OCI-LY1 (cell line): Measurements from ENCODE around the gene KCNK16.

ENCODE experiments used
- H2AFZ ChIP-seq: fragments of 200-600 bp; sonication (generic), shearing (Covaris generic); 2 replicates; pipeline ENCODE4 v1.6.0; 2014; ENCODE audit warnings: antibody characterized with exemption, mild to moderate bottlenecking, low read length
- H3F3A ChIP-seq: fragments of 200-600 bp; sonication (generic), shearing (Covaris generic); 2 replicates; pipeline ENCODE4 v1.6.0; 2014; ENCODE audit warnings: mild to moderate bottlenecking, antibody characterized with exemption, low read length, moderate library complexity; ENCODE audit not compliant: insufficient read depth
- H3K27ac ChIP-seq: fragments of 200-600 bp; sonication (generic); 2 replicates; pipeline ENCODE4 v1.5.1; 2014; ENCODE audit warnings: low read length, mixed run types, mild to moderate bottlenecking, low read depth; ENCODE audit not compliant: poor library complexity, severe bottlenecking
- H3K27me3 ChIP-seq: fragments of 200-600 bp; sonication (generic); 2 replicates; pipeline ENCODE4 v1.6.0; 2014; ENCODE audit warnings: antibody characterized with exemption, mild to moderate bottlenecking, low read length, moderate library complexity; ENCODE audit not compliant: insufficient read depth
- H3K36me3 ChIP-seq: fragments of 200-600 bp; sonication (generic); 2 replicates; pipeline ENCODE4 v1.6.1; 2014; ENCODE audit warnings: mild to moderate bottlenecking, antibody characterized with exemption, low read length, moderate library complexity, mixed read lengths; ENCODE audit not compliant: insufficient read depth
- H3K4me1 ChIP-seq: fragments of 200-600 bp; sonication (generic); 2 replicates; pipeline ENCODE4 v1.5.1; 2014; ENCODE audit warnings: mild to moderate bottlenecking, low read length, moderate library complexity; ENCODE audit not compliant: insufficient read depth, severe bottlenecking
- H3K4me2 ChIP-seq: fragments of 200-600 bp; sonication (generic), shearing (Covaris generic); 2 replicates; pipeline ENCODE4 v1.6.1; 2014; ENCODE audit warnings: low read length
- H3K4me3 ChIP-seq: fragments of 200-600 bp; sonication (generic); 2 replicates; pipeline ENCODE4 v1.5.1; 2014; ENCODE audit warnings: low read length, low read depth, mild to moderate bottlenecking, mixed read lengths; ENCODE audit not compliant: poor library complexity, severe bottlenecking
- H3K79me2 ChIP-seq: fragments of 200-600 bp; shearing (Covaris generic); 2 replicates; pipeline ENCODE4 v1.6.1; 2016; ENCODE audit warnings: mixed run types, low read length, mixed read lengths; ENCODE audit not compliant: insufficient read depth
- H3K9ac ChIP-seq: fragments of 200-600 bp; sonication (generic), shearing (Covaris generic); 2 replicates; pipeline ENCODE4 v1.6.1; 2014; ENCODE audit warnings: mild to moderate bottlenecking, low read length, mixed read lengths
- H3K9me2 ChIP-seq: fragments of 200-600 bp; sonication (generic), shearing (Covaris generic); 2 replicates; pipeline ENCODE4 v1.6.1; 2014; ENCODE audit warnings: low read depth, mild to moderate bottlenecking, low read length, mixed read lengths
- H3K9me3 ChIP-seq: fragments of 200-600 bp; shearing (Covaris generic); 2 replicates; pipeline ENCODE4 v1.6.1; 2014; ENCODE audit warnings: low read length, mixed read lengths
- H4K20me1 ChIP-seq: fragments of 200-600 bp; sonication (generic), shearing (Covaris generic); 2 replicates; pipeline ENCODE4 v1.6.0; 2016; ENCODE audit warnings: mild to moderate bottlenecking, low read length; ENCODE audit not compliant: insufficient read depth
- EZH2 ChIP-seq: fragments of 200-600 bp; sonication (generic), shearing (Covaris generic); IDR thresholded peaks from 2 replicates; pipeline ENCODE4 v1.8.0; 2017; ENCODE audit warnings: borderline replicate concordance, mixed run types, mild to moderate bottlenecking, antibody characterized with exemption, low read length, moderate library complexity, mixed read lengths
- TF ChIP-seq, protein P1 (sequence below): fragments of 200-600 bp; sonication (generic), shearing (Covaris generic); IDR thresholded peaks from 2 replicates; pipeline ENCODE4 v1.5.1; 2017; ENCODE audit warnings: mild to moderate bottlenecking, antibody characterized with exemption, low read length, moderate library complexity, mixed read lengths

Gene KCNK16

DNA sequence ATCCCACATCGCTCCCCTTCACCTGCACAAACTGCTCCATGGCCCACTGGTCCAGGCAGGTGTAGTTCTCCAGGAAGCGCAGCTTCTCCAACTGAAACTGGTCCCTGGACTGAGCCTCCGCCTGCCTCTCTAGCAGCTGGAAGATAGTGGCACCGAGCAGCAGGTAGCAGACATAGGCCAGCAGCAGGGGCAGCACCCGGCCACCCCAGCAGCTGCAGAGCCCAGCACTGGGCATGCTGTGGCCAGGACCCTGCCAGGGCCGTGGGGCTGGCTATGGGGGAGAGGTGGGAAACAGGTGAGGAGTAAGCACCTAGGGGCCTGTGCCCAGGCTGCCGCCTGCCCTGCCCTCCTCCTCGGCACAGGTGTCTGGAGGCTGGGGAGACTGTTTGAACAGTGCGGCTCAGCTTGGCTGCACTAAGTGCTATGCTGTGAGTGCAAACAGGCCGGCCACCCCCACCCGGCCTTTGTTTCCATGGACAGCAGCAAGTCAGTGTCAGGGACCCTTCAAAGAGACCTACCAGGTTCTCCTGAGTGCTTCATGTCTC, at the start of gene KCNK16:
TSS of gene KCNK16 (minus strand) at position 397 of the 545 bp plus-strand sequence. CDS start at position 235, 162 bp downstream.
- no peaks in the 10 kb centered on the region for H3K9me2 ChIP-seq
- no peaks in the 10 kb centered on the region for H3K9me3 ChIP-seq
- H2AFZ ChIP-seq, result no peak within 1 kb of the TSS
- H4K20me1 ChIP-seq, result no peaks in the 10 kb centered on the region
- no peaks in the 10 kb centered on the region for H3K27me3 ChIP-seq
- no peak for TF ChIP-seq EZH2
- TF ChIP-seq, protein P1, sequence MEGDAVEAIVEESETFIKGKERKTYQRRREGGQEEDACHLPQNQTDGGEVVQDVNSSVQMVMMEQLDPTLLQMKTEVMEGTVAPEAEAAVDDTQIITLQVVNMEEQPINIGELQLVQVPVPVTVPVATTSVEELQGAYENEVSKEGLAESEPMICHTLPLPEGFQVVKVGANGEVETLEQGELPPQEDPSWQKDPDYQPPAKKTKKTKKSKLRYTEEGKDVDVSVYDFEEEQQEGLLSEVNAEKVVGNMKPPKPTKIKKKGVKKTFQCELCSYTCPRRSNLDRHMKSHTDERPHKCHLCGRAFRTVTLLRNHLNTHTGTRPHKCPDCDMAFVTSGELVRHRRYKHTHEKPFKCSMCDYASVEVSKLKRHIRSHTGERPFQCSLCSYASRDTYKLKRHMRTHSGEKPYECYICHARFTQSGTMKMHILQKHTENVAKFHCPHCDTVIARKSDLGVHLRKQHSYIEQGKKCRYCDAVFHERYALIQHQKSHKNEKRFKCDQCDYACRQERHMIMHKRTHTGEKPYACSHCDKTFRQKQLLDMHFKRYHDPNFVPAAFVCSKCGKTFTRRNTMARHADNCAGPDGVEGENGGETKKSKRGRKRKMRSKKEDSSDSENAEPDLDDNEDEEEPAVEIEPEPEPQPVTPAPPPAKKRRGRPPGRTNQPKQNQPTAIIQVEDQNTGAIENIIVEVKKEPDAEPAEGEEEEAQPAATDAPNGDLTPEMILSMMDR, result no peak
- no peak within 1 kb of the TSS for H3K4me2 ChIP-seq
- no peak within 1 kb of the TSS for H3K4me3 ChIP-seq
- H3F3A ChIP-seq, result no peaks in the 10 kb centered on the region
- H3K9ac ChIP-seq, result no peak within 1 kb of the TSS
- no peaks in the 10 kb centered on the region for H3K36me3 ChIP-seq
- H3K79me2 ChIP-seq, result no peaks in the 10 kb centered on the region
- no peak within 1 kb of the TSS for H3K27ac ChIP-seq
- H3K4me1 ChIP-seq, result no peaks in the 10 kb centered on the region

DNA sequence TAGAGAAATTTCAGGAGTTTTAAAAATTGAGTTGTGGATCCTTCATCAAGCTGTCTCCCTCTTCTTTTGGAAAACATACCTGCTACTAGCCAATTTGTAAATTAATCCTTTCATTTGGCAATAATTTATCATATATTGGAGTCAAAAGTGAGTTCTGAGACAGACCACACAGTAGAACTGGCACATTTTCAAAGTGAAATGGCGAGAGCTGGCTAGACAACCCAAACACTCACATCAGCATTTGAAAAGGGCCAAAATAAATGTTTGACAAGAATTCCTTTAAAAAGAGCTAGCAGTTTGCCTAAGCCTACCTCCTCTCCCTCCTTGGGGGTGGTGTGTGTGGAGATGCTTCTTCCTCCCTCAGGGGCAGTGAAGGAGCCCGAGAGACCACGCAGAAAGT, 47.9 kb upstream of the KCNK16 start:
- Histone ChIP-seq H3K27me3 (no peaks in the 10 kb centered on the region), H3F3A (no peaks in the 10 kb centered on the region), H3K9me2 (no peaks in the 10 kb centered on the region), H4K20me1 (no peaks in the 10 kb centered on the region), H3K79me2 (no peaks in the 10 kb centered on the region), H3K4me3 (no peak overlapping the region), H3K4me2 (no peak overlapping the region), H3K9me3 (no peaks in the 10 kb centered on the region), H2AFZ (no peak overlapping the region), H3K4me1 (no peaks in the 10 kb centered on the region), H3K27ac (no peak overlapping the region), H3K36me3 (no peaks in the 10 kb centered on the region), H3K9ac (no peak overlapping the region)
- TF ChIP-seq EZH2, result no peak
- TF ChIP-seq, protein P1, result no peak

- H3K9ac ChIP-seq, result no peak overlapping the region
- no peaks in the 10 kb centered on the region for H3K4me1 ChIP-seq
- TF ChIP-seq, protein P1, result no peak
- no peak for TF ChIP-seq EZH2
- H3K4me2 ChIP-seq, result no peak overlapping the region
- no peaks in the 10 kb centered on the region for H4K20me1 ChIP-seq
- H3K9me2 ChIP-seq, result no peaks in the 10 kb centered on the region
- H3K27me3 ChIP-seq, result no peaks in the 10 kb centered on the region
- no peak overlapping the region for H2AFZ ChIP-seq
- no peaks in the 10 kb centered on the region for H3F3A ChIP-seq
- H3K9me3 ChIP-seq, result no peaks in the 10 kb centered on the region
- no peak overlapping the region for H3K4me3 ChIP-seq
- no peak overlapping the region for H3K27ac ChIP-seq
- H3K36me3 ChIP-seq, result no peaks in the 10 kb centered on the region
- no peaks in the 10 kb centered on the region for H3K79me2 ChIP-seq
Measured at GRCh38 chr6:39369987-39370386, 47.5 kb upstream of the KCNK16 start.
